ENCODE data around the gene SPINT4.

The SPINT4 gene

GRCh38 chr20:45765307-45765875, 43.2 kb downstream of the SPINT4 start:
- no peak for DNase-seq (ENCODE audit: low spot score)

GRCh38 chr20:45765980-45766379, 43.8 kb downstream of the SPINT4 start:
- DNase-seq (ENCODE audit: low spot score), result no peak

GRCh38 chr20:45768479-45768878, 46.3 kb downstream of the SPINT4 start:
- DNase-seq (ENCODE audit: low spot score), result no peak

GRCh38 chr20:45771182-45771759, 49.1 kb downstream of the SPINT4 start:
- DNase-seq (ENCODE audit: low spot score), result peak; percentile 89

GRCh38 chr20:45772693-45773092, 50.5 kb downstream of the SPINT4 start:
- no peak for DNase-seq (ENCODE audit: low spot score)

- no peak for DNase-seq (ENCODE audit: low spot score)
These were observed 52.8 kb downstream of the SPINT4 start for GRCh38 chr20:45774945-45775344.

- no peak for DNase-seq (ENCODE audit: low spot score)
These were observed 53.3 kb downstream of the SPINT4 start for GRCh38 chr20:45775411-45775810.

Measured in NAMALWA (cell line).